Measurements from ENCODE around the gene MAVS. TPM values are rescaled to one million over a fixed set of nuclear protein-coding genes. Genes with fewer than 3 reads are reported as not detected.
A peak's percentile ranks its signal among the peaks of the same experiment; 100 is the strongest.

Gene MAVS
- total and polyA plus RNA-seq, 9 of the 15 experiments (the other 6 are each of a cell fraction or from before 2014, with no cell fraction given): 1.6 to 22.0 (median 11.3) TPM

- TF ChIP-seq GATAD2B (IDR thresholded peaks at IDR 0.05; ENCODE audit: borderline replicate concordance): no peak
- TF ChIP-seq, protein P1, sequence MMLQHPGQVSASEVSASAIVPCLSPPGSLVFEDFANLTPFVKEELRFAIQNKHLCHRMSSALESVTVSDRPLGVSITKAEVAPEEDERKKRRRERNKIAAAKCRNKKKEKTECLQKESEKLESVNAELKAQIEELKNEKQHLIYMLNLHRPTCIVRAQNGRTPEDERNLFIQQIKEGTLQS (IDR thresholded peaks at IDR 0.05): no peak
- TF ChIP-seq, protein P1 (CRISPR knock-in tag; conservative IDR thresholded peaks at IDR 0.05): no peak
- no peak for TF ChIP-seq EWSR1 (IDR thresholded peaks at IDR 0.05; ENCODE audit: borderline replicate concordance, low read depth, partially characterized antibody)
- TF ChIP-seq, protein P2, sequence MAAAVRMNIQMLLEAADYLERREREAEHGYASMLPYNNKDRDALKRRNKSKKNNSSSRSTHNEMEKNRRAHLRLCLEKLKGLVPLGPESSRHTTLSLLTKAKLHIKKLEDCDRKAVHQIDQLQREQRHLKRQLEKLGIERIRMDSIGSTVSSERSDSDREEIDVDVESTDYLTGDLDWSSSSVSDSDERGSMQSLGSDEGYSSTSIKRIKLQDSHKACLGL (CRISPR knock-in tag; IDR thresholded peaks at IDR 0.05; ENCODE audit: borderline replicate concordance, poor library complexity, severe bottlenecking): no peak
- no peak for TF ChIP-seq ARID3B (CRISPR knock-in tag; IDR thresholded peaks at IDR 0.05; ENCODE audit: borderline replicate concordance)
- TF ChIP-seq LARP7 (IDR thresholded peaks at IDR 0.05): no peak
- TF ChIP-seq SMARCC2 (IDR thresholded peaks at IDR 0.05; ENCODE audit: low read depth): peak; percentile 73; the same call in 1 of the 2 replicates
- no peak for TF ChIP-seq BACH1 (tag; IDR thresholded peaks at IDR 0.05)
- TF ChIP-seq CREB3L1 (IDR thresholded peaks at IDR 0.05; ENCODE audit: borderline replicate concordance, low read depth): no peak
- peak; percentile 29; the same call in 1 of the 2 replicates for TF ChIP-seq NFE2 (IDR thresholded peaks at IDR 0.05; ENCODE audit: low read depth)
- peak; percentile 60 for TF ChIP-seq CCNT2 (IDR thresholded peaks at IDR 0.05; ENCODE audit: borderline replicate concordance, extremely low read depth, insufficient read length, low read depth, low read length)
- TF ChIP-seq, protein P3, sequence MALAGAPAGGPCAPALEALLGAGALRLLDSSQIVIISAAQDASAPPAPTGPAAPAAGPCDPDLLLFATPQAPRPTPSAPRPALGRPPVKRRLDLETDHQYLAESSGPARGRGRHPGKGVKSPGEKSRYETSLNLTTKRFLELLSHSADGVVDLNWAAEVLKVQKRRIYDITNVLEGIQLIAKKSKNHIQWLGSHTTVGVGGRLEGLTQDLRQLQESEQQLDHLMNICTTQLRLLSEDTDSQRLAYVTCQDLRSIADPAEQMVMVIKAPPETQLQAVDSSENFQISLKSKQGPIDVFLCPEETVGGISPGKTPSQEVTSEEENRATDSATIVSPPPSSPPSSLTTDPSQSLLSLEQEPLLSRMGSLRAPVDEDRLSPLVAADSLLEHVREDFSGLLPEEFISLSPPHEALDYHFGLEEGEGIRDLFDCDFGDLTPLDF (CRISPR knock-in tag; IDR thresholded peaks at IDR 0.05): no peak
- TF ChIP-seq ZNF707 (CRISPR knock-in tag; conservative IDR thresholded peaks at IDR 0.05): no peak
- peak; percentile 57 for TF ChIP-seq HES1 (IDR thresholded peaks at IDR 0.05; ENCODE audit: low read depth)
- TF ChIP-seq BRD9 (IDR thresholded peaks at IDR 0.05; ENCODE audit: low read depth, partially characterized antibody): no peak
- TF ChIP-seq, protein P4, sequence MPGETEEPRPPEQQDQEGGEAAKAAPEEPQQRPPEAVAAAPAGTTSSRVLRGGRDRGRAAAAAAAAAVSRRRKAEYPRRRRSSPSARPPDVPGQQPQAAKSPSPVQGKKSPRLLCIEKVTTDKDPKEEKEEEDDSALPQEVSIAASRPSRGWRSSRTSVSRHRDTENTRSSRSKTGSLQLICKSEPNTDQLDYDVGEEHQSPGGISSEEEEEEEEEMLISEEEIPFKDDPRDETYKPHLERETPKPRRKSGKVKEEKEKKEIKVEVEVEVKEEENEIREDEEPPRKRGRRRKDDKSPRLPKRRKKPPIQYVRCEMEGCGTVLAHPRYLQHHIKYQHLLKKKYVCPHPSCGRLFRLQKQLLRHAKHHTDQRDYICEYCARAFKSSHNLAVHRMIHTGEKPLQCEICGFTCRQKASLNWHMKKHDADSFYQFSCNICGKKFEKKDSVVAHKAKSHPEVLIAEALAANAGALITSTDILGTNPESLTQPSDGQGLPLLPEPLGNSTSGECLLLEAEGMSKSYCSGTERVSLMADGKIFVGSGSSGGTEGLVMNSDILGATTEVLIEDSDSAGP (CRISPR knock-in tag; IDR thresholded peaks at IDR 0.05): no peak
- no peak for TF ChIP-seq CEBPG (CRISPR knock-in tag; IDR thresholded peaks at IDR 0.05)
- no peak for TF ChIP-seq CEBPG (tag; conservative IDR thresholded peaks at IDR 0.05 in 1 of 2, IDR thresholded peaks at IDR 0.05 in 1 of 2)
- no peak for TF ChIP-seq ZNF24 (IDR thresholded peaks at IDR 0.05)
These were observed 63.3 kb downstream of the MAVS start (continued) for GRCh38 chr20:3909952-3910366.
